ENCODE results near the gene GPR25.

DNA sequence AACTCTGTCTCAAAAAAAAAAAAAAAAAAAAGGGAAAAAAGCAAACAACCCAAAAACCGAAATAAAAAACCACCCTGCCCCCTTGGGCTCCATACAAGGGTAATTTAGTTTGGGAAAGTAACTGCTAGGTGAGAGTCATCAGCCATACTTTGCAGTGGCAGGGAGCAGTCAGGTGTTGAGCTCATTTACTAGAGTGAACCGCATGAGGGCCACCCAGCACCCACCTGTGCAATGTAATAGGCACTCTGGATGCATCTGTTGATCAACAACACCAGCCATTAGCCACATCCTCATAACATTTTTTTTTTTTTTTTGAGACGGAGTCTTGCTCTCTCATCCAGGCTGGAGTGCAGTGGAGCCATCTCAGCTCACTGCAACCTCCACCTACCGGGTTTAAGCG, 31.0 kb downstream of the GPR25 start:
- TF ChIP-seq CTCF (IDR thresholded peaks at IDR 0.05 in 8 of 11, conservative IDR thresholded peaks at IDR 0.05 in 3 of 11) (no peak), POLR2AphosphoS5 (IDR thresholded peaks at IDR 0.05) (no peak), POLR2A (IDR thresholded peaks at IDR 0.05) (no peak)

Data from spleen (tissue), 7 donors.